OCI-LY3 (cell line): ENCODE measurements around the gene TMCC3.

ENCODE experiments used
- CTCF ChIP-seq: fragments of 200-600, 300-600 bp; sonication (generic); IDR thresholded peaks from 2 replicates; pipeline ENCODE4 v1.5.1; 2014; ENCODE audit warnings: antibody characterized with exemption, low read length, low read depth
- EZH2phosphoT487 ChIP-seq: fragments of 200-600 bp; shearing (Covaris generic); IDR thresholded peaks from 2 replicates; pipeline ENCODE4 v1.6.1; 2018; ENCODE audit warnings: antibody characterized with exemption, mixed run types, low read depth

DNA sequence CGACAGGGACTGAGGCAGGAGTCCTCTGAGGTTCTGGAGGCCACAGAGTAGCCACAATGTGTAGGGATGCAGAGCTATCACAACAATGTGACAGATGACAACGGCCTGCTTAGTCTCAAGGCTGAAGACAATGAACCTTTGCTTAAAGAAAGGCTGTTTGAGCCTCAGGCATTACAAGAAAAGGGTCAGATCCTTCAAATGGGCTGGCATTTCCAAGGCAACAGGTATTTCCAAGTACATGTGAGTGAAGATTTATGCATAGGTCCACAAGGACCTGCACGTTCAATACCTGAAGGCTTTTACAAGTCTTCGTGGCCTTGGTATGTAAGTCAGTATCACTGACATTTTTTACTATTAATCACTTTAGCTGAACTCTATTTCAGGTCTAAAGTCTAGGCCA, 62.0 kb downstream of the TMCC3 start:
- TF ChIP-seq CTCF (no peak), EZH2phosphoT487 (no peak)
